DMS 273 treated with DMSO at 0.1 percent for 48 hours (cell line): ENCODE data around the gene LILRA5.
"Not testable (repeated sequence)": the region's sequence is repeated elsewhere in the genome, so short reads cannot be mapped to it uniquely, and the experiment has no call there.

Source experiments
- DNase-seq: peaks from one replicate; lab custom pipeline; 2025; lab: John Stamatoyannopoulos, UW

Gene LILRA5

DNA sequence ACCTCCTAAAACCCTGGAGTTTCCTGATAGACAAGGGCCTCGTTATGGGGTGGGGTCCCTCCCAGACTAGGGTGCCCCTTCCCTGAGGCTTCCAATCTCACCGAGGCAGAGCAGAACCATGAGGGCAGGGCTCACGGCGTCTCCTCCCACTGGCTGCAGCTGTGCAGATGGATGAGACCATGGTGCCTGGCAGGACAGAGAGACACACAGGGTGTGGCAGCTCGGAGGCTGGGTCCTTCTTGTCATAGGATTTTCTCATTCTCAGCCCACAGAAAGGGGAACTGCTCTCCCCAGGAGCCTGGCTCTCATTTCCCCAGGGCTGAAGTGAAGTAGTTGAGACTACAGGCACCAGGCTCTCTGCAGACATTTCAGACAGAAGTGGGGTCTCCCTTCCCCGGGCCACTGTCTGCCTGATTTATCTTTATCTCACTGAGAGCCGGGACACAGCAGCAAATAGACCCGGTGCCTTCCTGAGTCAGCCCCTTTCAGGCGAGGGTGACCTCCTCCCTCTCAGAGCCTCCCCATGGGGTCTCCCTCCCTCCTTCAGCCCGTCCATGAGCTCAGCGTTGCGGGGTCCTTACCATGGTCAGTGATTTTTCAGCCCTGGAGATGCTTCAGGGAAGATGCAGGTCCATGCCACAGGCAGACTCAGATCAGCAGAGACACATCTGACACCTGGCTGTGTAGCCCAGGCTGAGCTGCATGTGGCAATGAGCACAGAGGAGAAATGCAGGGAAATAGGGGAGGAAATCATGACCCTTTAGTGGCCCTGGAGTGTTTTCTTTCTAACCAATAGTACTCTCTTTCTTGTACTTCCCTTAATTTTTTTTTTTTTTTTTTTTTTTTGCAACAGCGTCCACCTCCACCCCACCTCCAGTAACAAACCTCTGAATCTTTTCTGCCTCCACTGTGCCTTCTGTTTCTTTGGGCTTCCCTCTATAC is at the start of gene LILRA5:
Gene LILRA5, minus strand, starts transcription at position 731 of the 942 bp plus-strand sequence. Its CDS starts 147 bp downstream, at position 584.
- DNase-seq: no peak

DNA sequence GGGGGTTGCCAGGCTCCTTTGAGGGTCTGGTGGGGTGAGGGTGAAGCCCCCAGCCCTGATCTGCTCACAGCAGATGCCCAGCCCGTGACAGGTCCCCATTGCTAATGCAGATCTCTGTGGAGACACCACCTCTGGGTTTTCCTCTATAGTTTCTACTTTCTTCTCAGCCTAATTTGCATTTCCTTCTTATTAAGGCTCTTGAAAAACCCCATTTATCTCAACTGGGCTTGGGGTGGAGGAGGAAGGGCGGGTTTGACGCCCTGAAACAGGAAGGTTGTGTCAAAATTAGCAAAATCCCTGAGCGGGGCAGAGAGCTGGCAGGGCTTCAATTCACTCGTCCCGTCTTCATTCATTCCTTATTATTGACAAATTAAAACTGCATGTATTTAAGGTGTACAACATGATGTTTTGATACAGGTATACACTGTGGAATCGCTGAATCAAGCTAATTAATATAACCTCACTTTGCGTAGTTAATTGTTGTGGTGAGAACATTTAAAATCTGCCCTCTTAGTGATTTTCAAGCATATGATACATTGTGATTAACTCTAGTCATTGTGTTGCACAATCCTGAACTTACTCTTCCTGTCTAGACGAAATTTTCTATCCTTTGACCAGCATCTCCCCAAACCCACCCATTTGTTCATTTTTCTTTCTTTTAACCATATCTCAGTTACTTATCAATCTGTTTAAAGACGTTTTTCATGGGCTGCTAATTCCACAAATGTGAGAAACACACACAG is 48.9 kb upstream of the LILRA5 start:
- DNase-seq: not testable (repeated sequence)

DNA sequence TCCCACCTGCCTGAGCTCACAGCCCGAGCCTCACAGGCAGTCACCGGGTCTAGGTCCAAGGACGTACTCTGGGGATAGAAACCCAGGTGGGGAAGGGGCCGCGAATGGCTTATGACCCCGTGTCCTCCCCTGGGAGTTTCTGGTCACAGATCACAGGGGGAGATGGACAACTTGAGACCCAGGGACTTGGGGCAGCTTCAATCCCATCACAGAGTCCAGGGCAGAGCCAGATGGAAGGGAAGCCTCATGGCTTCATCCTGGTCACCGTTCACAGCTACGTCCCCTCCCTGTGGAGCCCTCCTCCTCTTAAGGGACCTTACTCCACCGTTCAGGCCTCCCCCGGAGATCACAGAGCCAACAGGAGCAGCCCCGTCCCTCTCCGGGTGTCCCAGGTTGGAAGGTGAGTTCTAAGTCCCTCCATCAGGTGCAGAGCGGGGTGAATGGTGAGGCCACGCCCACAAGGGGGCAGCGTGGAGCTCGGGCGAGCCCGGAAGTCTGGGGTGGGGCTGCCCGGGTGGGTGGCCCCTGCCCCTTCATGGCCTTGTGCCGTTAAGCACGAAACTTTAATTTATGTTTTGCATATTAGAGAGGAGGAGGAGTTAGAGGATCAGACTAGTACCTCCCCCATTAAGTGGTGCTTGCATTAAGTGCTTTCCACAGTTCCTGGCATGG is 46.3 kb upstream of the LILRA5 start:
- DNase-seq: not testable (repeated sequence)

DNA sequence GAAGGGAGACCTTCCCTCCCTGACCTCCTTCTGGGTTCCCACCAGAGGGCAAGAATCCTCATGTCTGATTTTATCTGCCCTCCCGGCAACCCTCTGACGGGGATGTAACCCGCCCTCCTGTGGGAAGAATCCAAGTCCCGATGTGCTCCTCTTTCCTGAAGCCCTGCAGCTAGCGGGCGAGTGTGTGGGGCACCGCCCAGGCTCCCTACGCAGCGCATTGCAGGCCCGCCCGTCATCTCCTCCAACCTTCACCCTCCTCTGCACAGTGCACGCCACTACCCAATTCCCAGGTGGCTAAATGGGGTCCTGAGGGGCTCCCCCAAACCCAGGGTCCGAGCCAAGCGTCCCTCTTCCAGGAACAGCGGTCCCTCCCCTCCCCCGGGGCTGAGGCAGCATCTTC is 44.4 kb upstream of the LILRA5 start:
- no peak for DNase-seq

DNA sequence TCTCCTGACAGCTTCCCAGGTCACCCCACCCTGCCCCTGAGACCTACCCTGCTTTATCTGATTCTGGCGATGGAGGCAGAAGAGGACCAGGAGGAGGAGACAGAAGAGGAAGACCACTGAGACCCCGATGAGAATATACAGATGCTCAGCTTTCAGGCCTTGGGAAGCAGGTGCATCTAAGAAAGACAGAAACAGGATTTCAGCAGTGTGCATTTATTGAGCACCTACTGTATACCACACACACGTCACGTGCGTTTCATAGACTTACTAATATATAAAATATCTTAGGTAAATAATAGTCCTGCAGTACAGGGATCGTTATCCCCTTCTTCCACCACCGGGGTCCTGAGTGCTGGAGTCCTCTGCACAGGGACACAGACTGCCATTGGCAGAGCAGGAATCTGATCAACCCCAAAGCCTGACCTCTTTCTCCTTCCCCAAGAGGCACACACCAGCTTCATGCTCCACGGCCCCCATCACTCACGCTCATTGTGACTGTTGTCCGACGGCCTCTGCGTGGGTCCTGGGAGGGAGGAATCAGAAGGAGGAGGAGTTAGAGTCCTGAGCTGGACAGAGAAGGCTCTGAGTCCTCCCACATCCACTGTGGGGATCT is 43.6 kb upstream of the LILRA5 start:
- DNase-seq: no peak

DNA sequence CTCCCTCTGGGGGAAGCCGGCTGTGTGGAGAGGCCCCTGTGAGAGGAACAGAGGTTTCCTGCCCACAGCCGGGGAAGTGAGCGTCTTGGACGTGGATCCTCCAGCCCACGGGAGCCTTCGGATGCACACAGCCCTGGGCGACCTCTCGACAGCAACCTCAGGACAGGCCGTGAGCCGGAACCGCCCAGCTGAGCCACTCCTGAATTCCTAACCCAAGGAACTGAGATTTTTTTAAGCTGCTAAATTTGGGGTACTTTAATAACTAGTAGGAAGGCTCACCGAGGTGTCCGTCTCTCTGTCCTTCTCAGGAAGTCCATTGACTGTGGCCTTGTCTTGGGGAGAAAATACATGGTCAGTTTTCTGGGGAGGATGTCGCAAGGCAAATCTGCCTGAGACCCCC is 42.7 kb upstream of the LILRA5 start:
- no peak for DNase-seq

DNA sequence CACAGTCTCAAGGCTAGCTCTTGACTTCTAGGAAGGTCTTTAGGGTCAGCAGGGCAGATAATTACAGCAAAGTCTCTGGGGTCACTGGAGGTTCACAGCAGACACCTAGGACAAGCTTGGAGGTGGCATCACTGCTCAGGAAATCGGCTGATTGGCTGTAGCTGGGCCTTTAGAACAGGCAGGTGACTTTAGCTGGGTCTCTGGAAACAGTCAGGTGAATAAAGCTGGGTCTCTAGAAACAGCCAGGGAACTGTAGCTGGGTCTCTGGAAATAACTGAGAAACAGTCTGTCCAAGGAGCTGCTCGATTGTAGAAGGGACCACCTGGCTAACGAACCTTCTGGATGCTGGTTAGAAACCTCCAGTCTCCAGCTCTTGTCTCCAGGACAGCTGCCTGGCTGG is 41.8 kb upstream of the LILRA5 start:
- DNase-seq: no peak

DNA sequence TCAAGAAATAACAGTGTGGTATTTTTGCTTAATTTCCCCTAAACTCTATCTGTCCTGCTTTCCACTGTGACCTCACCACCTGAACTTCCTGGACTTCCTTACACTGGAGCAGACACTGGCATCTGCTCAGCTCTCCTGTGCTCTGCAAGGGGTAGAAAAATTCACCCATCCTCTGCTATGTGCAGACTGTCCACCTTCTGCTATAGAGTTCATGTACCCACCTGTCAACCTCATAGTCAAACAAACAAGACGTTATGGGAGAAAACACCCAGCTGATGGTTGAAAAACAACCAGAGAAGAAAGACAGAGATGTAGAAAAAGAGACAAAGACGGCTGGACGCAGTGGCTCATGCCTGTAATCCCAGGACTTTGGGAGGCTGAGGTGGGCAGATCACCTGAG is 39.6 kb upstream of the LILRA5 start:
- DNase-seq: no peak

DNA sequence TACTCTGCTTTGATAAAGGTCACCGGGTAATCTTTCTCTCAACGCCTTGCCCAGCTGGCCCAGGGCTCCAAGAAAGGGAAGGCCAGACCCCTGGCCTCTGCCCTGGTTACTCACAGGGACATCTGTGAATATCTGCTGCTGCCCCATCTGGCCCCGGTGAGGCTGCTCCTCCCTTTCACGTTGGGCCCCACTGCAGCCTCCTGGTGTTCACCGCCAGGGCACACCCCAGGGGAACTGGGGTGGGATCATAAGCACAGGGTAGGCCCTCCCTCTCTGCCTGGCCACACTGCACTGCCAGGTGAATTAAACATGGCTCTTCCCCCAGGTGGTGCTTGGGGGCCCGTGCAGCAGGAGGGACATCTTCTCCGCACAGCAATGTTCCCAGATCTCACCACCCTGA is 39.1 kb upstream of the LILRA5 start:
- DNase-seq: no peak

DNA sequence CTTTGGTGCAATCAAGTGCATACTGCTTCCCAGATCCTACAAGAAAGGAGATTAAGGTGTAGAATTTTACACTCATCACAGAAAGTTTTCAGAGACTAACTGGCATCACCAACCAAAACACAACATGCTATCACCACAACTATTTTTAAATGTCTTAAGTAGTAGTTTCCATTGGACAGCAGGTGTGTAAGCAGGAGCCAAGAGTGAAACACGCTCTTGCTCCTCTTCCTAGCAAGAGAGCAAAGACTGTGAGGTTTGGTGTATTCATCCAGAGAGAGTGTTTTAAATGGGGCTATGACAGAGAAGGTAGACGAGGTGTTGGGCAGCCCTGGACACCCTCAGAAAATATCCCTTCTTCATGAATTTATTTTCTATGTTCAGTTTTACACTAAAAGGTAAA is 38.5 kb upstream of the LILRA5 start:
- DNase-seq: no peak

DNA sequence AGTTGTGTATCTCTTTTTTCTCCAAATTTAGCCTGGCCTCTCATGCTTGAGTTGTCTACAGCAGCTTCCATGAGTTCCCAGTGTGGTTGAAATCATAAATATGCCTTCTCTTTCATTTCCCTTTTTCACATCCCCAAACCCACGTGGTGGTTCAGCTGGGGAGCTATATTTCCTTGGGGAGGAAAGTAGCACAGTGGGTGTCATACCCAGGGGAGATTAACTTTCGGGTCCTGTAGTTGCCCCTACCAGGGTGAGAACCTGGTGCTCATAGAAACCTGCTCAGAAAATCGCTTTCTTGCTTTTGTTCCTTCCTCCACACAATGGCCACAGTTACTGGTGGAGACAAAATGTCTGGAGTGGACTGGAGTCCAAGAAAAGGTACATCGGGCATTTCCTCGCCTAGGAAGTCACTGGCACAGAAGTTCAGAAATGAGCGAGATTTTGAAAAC is 33.0 kb upstream of the LILRA5 start:
- no peak for DNase-seq

DNA sequence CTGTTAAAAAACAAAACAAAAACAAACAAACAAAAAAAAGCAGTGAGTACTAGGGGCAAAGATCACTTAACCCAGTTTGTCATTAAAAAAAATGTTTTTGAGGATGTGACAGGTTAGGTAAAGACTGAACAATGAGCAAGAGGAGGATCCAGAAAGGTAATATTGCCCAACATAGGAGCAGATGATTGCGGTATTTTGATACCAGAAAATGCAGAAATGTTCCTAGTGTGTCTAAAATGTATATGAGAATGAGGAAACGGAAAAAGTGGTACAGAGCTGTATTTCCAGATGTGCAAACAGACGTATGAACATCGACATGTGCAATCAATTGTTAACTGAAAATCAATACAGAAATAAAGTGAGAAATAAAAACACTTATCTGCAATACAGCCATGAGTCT is 30.9 kb upstream of the LILRA5 start:
- no peak for DNase-seq

DNA sequence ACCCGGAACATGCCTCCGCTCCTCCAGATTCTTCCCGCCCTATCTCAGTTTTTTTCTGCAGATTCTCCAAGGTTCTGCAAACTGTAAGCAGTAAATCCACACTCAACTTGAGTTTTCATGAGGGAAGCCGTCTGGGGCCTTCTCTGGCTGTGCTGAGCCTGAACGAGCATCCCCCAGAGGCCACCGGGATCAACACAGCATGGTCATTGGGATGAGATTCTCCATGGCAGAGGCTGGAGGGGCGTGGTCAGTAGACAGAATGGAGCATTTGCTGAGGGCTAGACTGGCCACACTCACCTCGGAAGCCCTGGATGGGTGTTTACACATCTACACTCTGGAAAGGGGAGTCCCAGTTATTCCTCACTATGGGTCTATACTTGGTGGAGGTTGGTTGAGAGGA is 28.3 kb upstream of the LILRA5 start:
- no peak for DNase-seq

DNA sequence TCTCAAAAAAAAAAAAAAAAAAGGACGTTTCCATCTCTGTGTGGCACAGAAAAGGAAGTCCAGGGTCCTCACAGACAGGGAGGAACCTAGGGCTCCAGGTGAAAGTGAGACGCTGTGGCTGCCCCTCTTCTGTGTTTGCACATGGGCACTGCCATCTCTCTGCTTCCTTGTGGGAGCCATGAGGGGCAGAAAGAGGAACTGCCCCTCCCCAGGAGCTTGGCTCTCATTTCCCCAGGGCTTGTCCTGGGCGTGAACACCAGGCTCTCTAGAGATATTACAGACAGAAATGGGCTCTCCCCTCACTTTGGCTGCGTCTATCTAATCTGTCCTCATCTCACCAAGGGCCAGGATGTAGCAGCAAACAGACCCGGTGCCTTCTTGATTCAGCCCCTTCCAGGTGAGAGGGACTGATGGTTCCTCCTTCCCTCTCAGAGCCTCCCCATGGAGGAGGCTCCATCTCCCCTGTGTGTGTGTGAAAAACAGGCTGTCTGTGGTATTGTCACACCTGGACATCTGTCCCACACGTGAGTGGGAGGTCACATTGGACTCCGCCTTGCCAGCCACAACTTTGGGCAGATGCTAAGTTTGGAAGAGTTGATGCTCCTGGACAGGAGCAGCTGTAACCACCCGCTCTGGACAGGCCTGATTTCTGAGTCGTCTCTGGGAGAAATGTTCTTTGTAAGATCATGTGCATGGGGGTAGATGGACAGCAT is 26.8 kb upstream of the LILRA5 start:
- no peak for DNase-seq

DNA sequence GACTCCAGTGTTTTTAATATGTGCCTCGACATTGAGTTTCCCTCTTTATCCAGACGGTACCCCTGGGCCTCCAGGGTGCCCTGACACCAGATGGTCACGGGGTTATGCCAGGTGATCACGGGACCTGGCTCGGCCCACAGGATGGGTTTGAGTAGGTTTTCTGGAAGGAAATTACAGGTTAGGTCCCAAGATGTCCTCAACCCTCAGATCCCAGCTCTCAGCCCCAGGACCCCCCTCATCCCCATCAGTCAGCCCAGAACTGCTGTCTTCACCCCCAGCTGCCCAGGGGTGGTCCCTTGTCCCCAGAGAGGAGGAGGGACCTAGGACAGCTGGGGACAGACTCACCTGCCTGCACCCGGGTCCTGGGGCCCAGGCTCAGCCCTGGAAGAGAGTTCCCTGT is 25.6 kb upstream of the LILRA5 start:
- DNase-seq: no peak

DNA sequence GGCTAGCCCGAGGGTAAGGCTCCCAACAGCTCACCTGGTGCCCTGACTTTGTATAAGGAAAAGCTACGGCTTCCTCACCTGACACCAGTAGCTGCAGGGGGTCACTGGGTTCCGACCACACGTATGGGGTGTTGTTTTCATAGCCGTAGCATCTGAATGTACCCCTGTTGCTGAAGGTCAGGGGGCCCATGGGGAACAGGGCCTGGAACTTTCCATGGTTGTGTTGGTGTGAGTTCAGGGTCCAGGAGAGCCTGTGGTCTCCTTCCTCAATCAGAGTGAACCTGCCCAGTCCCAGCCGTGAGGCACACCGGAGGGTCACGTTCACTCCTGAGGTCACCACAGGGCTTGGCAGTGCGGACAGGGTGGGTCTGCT is 24.9 kb upstream of the LILRA5 start:
- DNase-seq: no peak

DNA sequence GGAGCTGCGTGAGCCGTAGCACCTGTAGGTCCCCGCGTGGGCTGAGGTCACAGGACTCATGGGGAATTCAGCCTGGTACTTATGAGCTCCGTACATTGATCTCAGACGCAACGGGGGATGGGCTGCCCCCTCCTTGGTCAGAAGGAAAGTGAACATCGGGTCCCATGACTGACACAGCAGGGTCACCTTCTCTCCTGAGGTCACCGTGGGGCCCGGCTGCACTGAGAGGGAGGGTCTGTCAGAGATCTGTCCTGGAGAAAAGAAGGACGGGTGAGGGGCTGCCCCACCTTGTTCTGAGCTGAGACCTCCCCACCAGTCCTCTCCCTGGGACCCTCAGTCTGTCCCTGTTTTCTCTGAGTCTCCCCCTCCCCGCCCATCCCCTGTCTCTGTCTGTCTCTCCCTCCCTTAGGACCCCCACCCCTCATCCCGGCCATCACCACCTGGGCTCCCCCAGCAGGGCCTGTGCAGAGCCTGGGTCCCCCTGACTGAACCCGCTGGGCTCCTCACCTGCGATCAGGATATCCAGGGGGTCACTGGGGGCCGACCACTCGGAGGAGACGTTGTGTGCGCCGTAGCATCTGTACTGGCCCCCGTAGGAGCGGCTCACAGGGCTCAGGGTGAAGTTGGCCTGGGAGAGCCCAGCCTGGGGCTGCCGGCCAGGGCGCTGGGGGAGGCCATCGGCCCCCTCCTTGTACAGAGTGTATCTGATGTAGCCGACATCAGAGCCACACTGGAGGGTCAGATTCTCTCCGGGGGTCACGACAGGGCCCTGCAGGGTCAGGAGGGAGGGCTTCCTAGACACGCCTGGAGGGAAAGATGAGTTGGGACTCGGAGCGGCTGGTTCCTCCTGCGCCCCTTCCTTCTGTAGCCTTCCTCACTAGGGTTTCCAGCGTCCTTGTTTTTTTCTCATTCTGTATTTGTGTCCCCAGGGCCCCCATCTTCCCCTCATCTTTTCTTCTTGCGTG is 24.2 kb upstream of the LILRA5 start:
- no peak for DNase-seq

DNA sequence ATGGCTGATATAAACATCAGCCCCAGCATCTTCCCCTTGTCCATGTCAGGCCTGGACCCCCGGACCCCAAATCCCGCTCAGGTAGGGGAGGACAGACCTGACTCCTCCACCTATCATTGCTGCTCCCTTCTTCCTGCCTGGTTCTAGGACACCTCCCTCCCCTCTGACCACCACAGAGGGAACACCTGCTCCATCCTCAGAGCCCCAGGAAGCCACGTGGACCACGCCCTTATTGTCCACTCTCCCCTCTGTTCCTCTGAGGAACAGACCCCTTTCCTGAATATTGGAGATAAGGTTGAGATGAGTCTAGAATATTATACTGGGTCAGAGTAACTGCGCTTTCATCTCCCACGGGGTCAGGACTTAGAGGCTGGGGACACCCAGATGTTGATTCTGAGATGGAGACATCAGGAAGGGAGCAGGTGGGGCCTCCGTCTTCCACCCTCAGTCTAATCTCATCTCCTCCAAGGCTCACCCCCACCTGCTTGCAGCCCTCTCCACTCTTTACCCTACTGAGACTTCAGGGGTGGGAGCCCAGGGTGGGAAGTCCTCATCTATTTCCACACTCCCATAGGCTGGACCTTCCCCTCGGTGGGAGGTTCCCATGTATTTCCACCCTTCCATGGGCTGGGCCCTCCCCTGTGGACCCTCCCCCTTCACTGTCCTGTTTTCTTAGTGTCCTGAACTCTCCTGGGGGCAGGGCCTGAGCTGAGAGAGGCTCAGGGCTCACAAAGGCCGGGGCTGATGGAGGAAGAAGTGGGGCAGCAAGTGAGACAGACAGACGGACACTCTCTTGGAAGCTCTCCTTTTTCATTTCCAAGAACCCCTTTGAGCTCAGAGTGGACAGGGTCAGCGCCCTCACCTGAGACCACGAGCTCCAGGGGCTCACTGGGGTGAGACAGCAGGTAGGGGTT is 23.3 kb upstream of the LILRA5 start:
- no peak for DNase-seq

DNA sequence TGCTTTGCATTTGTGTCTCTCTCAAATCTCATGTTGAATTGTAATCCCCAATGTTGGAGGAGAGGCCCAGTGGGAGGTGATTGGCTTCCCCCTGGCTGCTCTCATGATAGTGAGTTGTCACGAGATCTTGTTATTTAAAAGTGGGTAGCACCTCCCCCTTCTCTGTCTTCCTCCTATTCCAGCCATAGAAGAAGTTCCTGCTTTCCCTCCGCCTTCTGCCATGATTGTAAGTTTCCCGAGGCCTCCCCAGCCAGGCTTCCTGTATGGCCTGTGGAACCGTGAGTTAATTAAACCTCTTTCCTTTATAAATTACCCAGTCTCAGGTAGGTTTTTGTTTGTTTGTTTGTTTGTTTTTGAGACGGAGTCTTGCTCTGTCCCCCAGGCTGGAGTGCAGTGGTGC is 22.2 kb upstream of the LILRA5 start:
- DNase-seq: no peak
